ENCODE results near the gene PPT1.

GRCh38 chr1:40078512-40079333, 18.3 kb downstream of the PPT1 start:
- TF ChIP-seq, protein P1, sequence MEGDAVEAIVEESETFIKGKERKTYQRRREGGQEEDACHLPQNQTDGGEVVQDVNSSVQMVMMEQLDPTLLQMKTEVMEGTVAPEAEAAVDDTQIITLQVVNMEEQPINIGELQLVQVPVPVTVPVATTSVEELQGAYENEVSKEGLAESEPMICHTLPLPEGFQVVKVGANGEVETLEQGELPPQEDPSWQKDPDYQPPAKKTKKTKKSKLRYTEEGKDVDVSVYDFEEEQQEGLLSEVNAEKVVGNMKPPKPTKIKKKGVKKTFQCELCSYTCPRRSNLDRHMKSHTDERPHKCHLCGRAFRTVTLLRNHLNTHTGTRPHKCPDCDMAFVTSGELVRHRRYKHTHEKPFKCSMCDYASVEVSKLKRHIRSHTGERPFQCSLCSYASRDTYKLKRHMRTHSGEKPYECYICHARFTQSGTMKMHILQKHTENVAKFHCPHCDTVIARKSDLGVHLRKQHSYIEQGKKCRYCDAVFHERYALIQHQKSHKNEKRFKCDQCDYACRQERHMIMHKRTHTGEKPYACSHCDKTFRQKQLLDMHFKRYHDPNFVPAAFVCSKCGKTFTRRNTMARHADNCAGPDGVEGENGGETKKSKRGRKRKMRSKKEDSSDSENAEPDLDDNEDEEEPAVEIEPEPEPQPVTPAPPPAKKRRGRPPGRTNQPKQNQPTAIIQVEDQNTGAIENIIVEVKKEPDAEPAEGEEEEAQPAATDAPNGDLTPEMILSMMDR (IDR thresholded peaks at IDR 0.05), result peak; percentile 57
- TF ChIP-seq RFX5 (IDR thresholded peaks at IDR 0.05) (no peak), POLR2AphosphoS2 (conservative IDR thresholded peaks at IDR 0.05; ENCODE audit: low read length) (no peak), KDM1A (IDR thresholded peaks at IDR 0.05; ENCODE audit: low read depth) (no peak), POLR2A (IDR thresholded peaks at IDR 0.05; ENCODE audit: low read length) (no peak), FOSB (CRISPR knock-in tag; IDR thresholded peaks at IDR 0.05) (no peak), MAZ (IDR thresholded peaks at IDR 0.05; ENCODE audit: borderline replicate concordance, low read depth, low read length) (no peak), ZNF302 (CRISPR knock-in tag; IDR thresholded peaks at IDR 0.05) (no peak), RCOR1 (IDR thresholded peaks at IDR 0.05; ENCODE audit: low read depth, low read length) (no peak)
- TF ChIP-seq, protein P2, sequence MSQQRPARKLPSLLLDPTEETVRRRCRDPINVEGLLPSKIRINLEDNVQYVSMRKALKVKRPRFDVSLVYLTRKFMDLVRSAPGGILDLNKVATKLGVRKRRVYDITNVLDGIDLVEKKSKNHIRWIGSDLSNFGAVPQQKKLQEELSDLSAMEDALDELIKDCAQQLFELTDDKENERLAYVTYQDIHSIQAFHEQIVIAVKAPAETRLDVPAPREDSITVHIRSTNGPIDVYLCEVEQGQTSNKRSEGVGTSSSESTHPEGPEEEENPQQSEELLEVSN (IDR thresholded peaks at IDR 0.05; ENCODE audit: borderline replicate concordance, low read depth), result no peak
- TF ChIP-seq, protein P3, sequence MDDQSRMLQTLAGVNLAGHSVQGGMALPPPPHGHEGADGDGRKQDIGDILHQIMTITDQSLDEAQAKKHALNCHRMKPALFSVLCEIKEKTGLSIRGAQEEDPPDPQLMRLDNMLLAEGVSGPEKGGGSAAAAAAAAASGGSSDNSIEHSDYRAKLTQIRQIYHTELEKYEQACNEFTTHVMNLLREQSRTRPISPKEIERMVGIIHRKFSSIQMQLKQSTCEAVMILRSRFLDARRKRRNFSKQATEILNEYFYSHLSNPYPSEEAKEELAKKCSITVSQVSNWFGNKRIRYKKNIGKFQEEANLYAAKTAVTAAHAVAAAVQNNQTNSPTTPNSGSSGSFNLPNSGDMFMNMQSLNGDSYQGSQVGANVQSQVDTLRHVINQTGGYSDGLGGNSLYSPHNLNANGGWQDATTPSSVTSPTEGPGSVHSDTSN (IDR thresholded peaks at IDR 0.05), result no peak

Data from A549 (cell line).